ENCODE data around the gene GALNT4.

The GALNT4 gene

GRCh38 chr12:89492883-89493282 lies 31.7 kb downstream of the GALNT4 start:
- FAIRE-seq: no peak

- FAIRE-seq: no peak
Measured at GRCh38 chr12:89490922-89491321, 33.7 kb downstream of the GALNT4 start.

- no peak for FAIRE-seq
Measured at GRCh38 chr12:89486264-89486663, 38.3 kb downstream of the GALNT4 start.

- no peak for FAIRE-seq
Measured at GRCh38 chr12:89484470-89484869, 40.1 kb downstream of the GALNT4 start.

GRCh38 chr12:89481213-89481914 lies 43.2 kb downstream of the GALNT4 start:
- FAIRE-seq: no peak

- no peak for FAIRE-seq
Measured at GRCh38 chr12:89479982-89480381, 44.6 kb downstream of the GALNT4 start.

GRCh38 chr12:89477633-89478279 lies 46.8 kb downstream of the GALNT4 start:
- no peak for FAIRE-seq

GRCh38 chr12:89476904-89477595 lies 47.5 kb downstream of the GALNT4 start:
- FAIRE-seq: no peak

- no peak for FAIRE-seq
Measured at GRCh38 chr12:89476232-89476631, 48.4 kb downstream of the GALNT4 start.

GRCh38 chr12:89475203-89475990 lies 49.2 kb downstream of the GALNT4 start:
- FAIRE-seq: no peak

GRCh38 chr12:89474615-89475014 lies 50.0 kb downstream of the GALNT4 start:
- FAIRE-seq: no peak

Measured in colon (tissue), 2 donors.